Thyroid gland (tissue), 4 donors: ENCODE data around the gene MRPL22. TPM values are rescaled to one million over a fixed set of nuclear protein-coding genes. Genes with fewer than 3 reads are reported as not detected.
A peak's percentile ranks its signal among the peaks of the same experiment; 100 is the strongest.
"Not testable (repeated sequence)": the region's sequence is repeated elsewhere in the genome, so short reads cannot be mapped to it uniquely, and the experiment has no call there.

ENCODE experiments used
- DNase-seq, 2 donors: peaks; one replicate each; pipeline ENCODE4 v3.0.0-alpha.2; 2019
- H3K27ac ChIP-seq, 3 donors: fragments of 200-600 bp; sonication (generic); 1 replicate in 2 of 3; 2 replicates in 1 of 3; pipeline ENCODE4 v1.5.1; 2016 to 2019; ENCODE audit warnings: mild to moderate bottlenecking in 1 of 3, moderate library complexity in 1 of 3
- H3K27me3 ChIP-seq: fragments of 200-600 bp; sonication (generic); one replicate; pipeline ENCODE4 v1.5.1; 2019
- H3K36me3 ChIP-seq, 2 donors: fragments of 200-600 bp; sonication (generic); one replicate each; pipeline ENCODE4 v1.5.1; 2016 to 2019
- H3K4me1 ChIP-seq, 2 donors: fragments of 200-600 bp; sonication (generic); one replicate each; pipeline ENCODE4 v1.5.1; 2017 to 2019
- H3K4me3 ChIP-seq, 3 donors: fragments of 200-600 bp; sonication (generic); replicated peaks in 1 of 3; 1 replicate in 2 of 3; 2 replicates in 1 of 3; pipeline ENCODE4 v1.5.1; 2016; ENCODE audit warnings: mild to moderate bottlenecking in 1 of 3
- H3K9me3 ChIP-seq: fragments of 200-600 bp; sonication (generic); one replicate; pipeline ENCODE4 v1.5.1; 2017
- CTCF ChIP-seq, 6 experiments: fragments of 200-600 bp in 3 of 6; fragments of 450-650 bp in 3 of 6; sonication (generic) in 3 of 6; IDR thresholded peaks; one replicate each; pipeline ENCODE4 v1.5.1; 2016 to 2019; ENCODE audit warnings: antibody characterized with exemption in 6 of 6, mild to moderate bottlenecking in 2 of 6, inconsistent platforms in 1 of 6, moderate library complexity in 1 of 6
- POLR2A ChIP-seq, 2 donors: fragments of 450-650 bp; IDR thresholded peaks; one replicate each; pipeline ENCODE4 v1.6.1; 2017; ENCODE audit warnings: antibody characterized with exemption in 2 of 2, mild to moderate bottlenecking in 2 of 2, moderate library complexity in 1 of 2
- WGBS, 2 donors: methylation state at CpG; one replicate each; pipeline ENCODE4 v1.1.5; 2017; 5-methylcytosine and 5-hydroxymethylcytosine counted together
- intact Hi-C: fragments of 100-400 bp; cut with DNase I; formaldehyde crosslinking; loops from one replicate; pipeline ENCODE4 v1.15.1; 2023
- total RNA-seq, 4 donors: library from RNA; depleted of rRNA; stranded (reverse); fragments of >200 nt; gene quantifications; one replicate each; pipeline ENCODE4 v1.2.3, GENCODE V29; 2016

The MRPL22 gene
- total RNA-seq, 4 donors from 2014 or later, result 9.2 to 31.8 (median 25.2) TPM

GRCh38 chr5:154997746-154998145 lies 56.9 kb downstream of the MRPL22 start:
- Histone ChIP-seq H3K27me3 (no peaks in the 10 kb centered on the region), H3K9me3 (no peaks in the 10 kb centered on the region), H3K27ac (no peak overlapping the region), H3K4me1 (no peaks in the 10 kb centered on the region), H3K4me3 (no peak overlapping the region), H3K36me3 (no peaks in the 10 kb centered on the region)
- intact Hi-C loops, result no loop called here
- DNase-seq, result no peak
- TF ChIP-seq CTCF (IDR thresholded peaks at IDR 0.05) (no peak), POLR2A (IDR thresholded peaks at IDR 0.05) (no peak)
- WGBS, 2 donors, result 81 to 87% methylated on average over 5 of the region's 5 CpGs

- Histone ChIP-seq H3K27ac (no peak overlapping the region), H3K4me1 (no peaks in the 10 kb centered on the region), H3K4me3 (no peak overlapping the region), H3K36me3 (no peaks in the 10 kb centered on the region), H3K9me3 (no peaks in the 10 kb centered on the region), H3K27me3 (no peaks in the 10 kb centered on the region)
- WGBS, 2 donors, result 84 to 87% methylated on average over 5 of the region's 5 CpGs
- intact Hi-C loops, result no loop called here
- TF ChIP-seq CTCF (IDR thresholded peaks at IDR 0.05) (no peak), POLR2A (IDR thresholded peaks at IDR 0.05) (no peak)
- DNase-seq, result no peak
Measured at GRCh38 chr5:154999865-155000264, 59.0 kb downstream of the MRPL22 start.

GRCh38 chr5:155001523-155001922 lies 60.6 kb downstream of the MRPL22 start:
- no peak for TF ChIP-seq POLR2A (IDR thresholded peaks at IDR 0.05)
- no peak for TF ChIP-seq CTCF (IDR thresholded peaks at IDR 0.05)
- H3K4me1 ChIP-seq, result no peaks in the 10 kb centered on the region
- H3K9me3 ChIP-seq, result no peaks in the 10 kb centered on the region
- H3K27me3 ChIP-seq, result no peaks in the 10 kb centered on the region
- WGBS, 2 donors, result 93 to 95% methylated on average over 4 of the region's 4 CpGs
- H3K4me3 ChIP-seq, result no peak overlapping the region
- no peak overlapping the region for H3K27ac ChIP-seq
- no peak for DNase-seq
- intact Hi-C loops, result no loop called here
- no peaks in the 10 kb centered on the region for H3K36me3 ChIP-seq

- H3K9me3 ChIP-seq, H3K36me3 ChIP-seq, H3K4me1 ChIP-seq, DNase-seq, H3K27me3 ChIP-seq, intact Hi-C loops, H3K27ac ChIP-seq, H3K4me3 ChIP-seq: not testable (repeated sequence)
- 85 to 93% methylated on average over 4 of the region's 4 CpGs for WGBS, 2 donors
Measured at GRCh38 chr5:155002722-155003121, 61.8 kb downstream of the MRPL22 start.

- WGBS, 2 donors, result 88 to 91% methylated on average over 9 to 11 of the region's 11 CpGs
- Histone ChIP-seq H3K4me3 (no peak overlapping the region), H3K27ac (no peak overlapping the region), H3K4me1 (no peaks in the 10 kb centered on the region), H3K36me3 (no peaks in the 10 kb centered on the region), H3K27me3 (no peaks in the 10 kb centered on the region), H3K9me3 (no peaks in the 10 kb centered on the region)
- intact Hi-C loops, result no loop called here
- peak in 1 of 6 experiments; percentile 9 for TF ChIP-seq CTCF (IDR thresholded peaks at IDR 0.05)
- TF ChIP-seq POLR2A (IDR thresholded peaks at IDR 0.05), result no peak
- no peak for DNase-seq
Measured at GRCh38 chr5:155004138-155004744, 63.4 kb downstream of the MRPL22 start.

GRCh38 chr5:155006265-155006664 lies 65.4 kb downstream of the MRPL22 start:
- H3K4me3 ChIP-seq, H3K27me3 ChIP-seq, DNase-seq, H3K9me3 ChIP-seq, H3K36me3 ChIP-seq, intact Hi-C loops, H3K4me1 ChIP-seq, H3K27ac ChIP-seq: not testable (repeated sequence)
- 87 to 89% methylated on average over 1 of the region's 1 CpG for WGBS, 2 donors
